Endothelial cell of umbilical vein (primary cell): ENCODE results near the gene ASB2. TPM values are rescaled to one million over a fixed set of nuclear protein-coding genes. Genes with fewer than 3 reads are reported as not detected.

Experiments
- BruUV-seq: library from RNA; stranded (reverse); fragments of 400-500 nt; replicated peaks from 2 replicates; lab custom pipeline; 2021; lab: Mats Ljungman, UMichigan
- CTCF ChIA-PET: fragments of 300-600, 350-600 bp; sonication (Branson Sonifier 250); formaldehyde crosslinking; loops from one replicate; lab custom pipeline; 2021; ENCODE audit warnings: antibody characterized with exemption, inconsistent platforms; lab: Charles Lee
- POLR2A ChIA-PET: fragments of 300-600, 350-600 bp; sonication (Branson Sonifier 250); formaldehyde crosslinking; loops from one replicate; lab custom pipeline; 2021; ENCODE audit warnings: antibody characterized with exemption, inconsistent platforms; lab: Charles Lee
- DNase-seq: peaks from one replicate; pipeline ENCODE4 v3.0.0-alpha.2; 2011; ENCODE audit warnings: low read depth, low spot score
- FAIRE-seq: peaks from 2 replicates; lab custom pipeline; 2011; peaks lifted over from hg19 to GRCh38; lab: Jason Lieb, UNC
- H2AFZ ChIP-seq: 2 replicates; pipeline ENCODE4 v1.6.0; 2012; ENCODE audit warnings: low read depth, low read length, control low read depth, inconsistent platforms
- H3K27ac ChIP-seq: 2 replicates; pipeline ENCODE4 v1.5.1; 2011; ENCODE audit warnings: low read depth, mild to moderate bottlenecking, control low read depth, low read length, moderate library complexity; ENCODE audit not compliant: insufficient read depth
- H3K27me3 ChIP-seq, 2 experiments: 2 replicates each; pipeline versions ENCODE4 v1.6.0 to v1.6.1; 2011; ENCODE audit warnings: low read length in 2 of 2, mixed read lengths in 1 of 2; ENCODE audit not compliant: control insufficient read depth in 2 of 2, insufficient read depth in 2 of 2
- H3K36me3 ChIP-seq, 2 experiments: 2 replicates in 1 of 2; 3 replicates in 1 of 2; pipeline ENCODE4 v1.5.1; 2011; ENCODE audit warnings: low read length in 2 of 2, mild to moderate bottlenecking in 1 of 2, moderate library complexity in 1 of 2; ENCODE audit not compliant: control insufficient read depth in 2 of 2, insufficient read depth in 2 of 2; ENCODE audit errors: extremely low read depth in 1 of 2
- H3K4me1 ChIP-seq: 3 replicates; pipeline ENCODE4 v1.5.1; 2011; ENCODE audit warnings: mild to moderate bottlenecking, low read length; ENCODE audit not compliant: control insufficient read depth, insufficient read depth; ENCODE audit errors: extremely low read depth
- H3K4me2 ChIP-seq: 2 replicates; pipeline ENCODE4 v1.6.1; 2011; ENCODE audit warnings: low read length, control low read depth, mixed read lengths; ENCODE audit not compliant: insufficient read depth
- H3K4me3 ChIP-seq, 3 experiments: fragments of 200-600 bp in 1 of 3; sonication (generic), shearing (Covaris generic) in 1 of 3; replicated peaks in 1 of 3; 2 replicates each; pipeline ENCODE4 v1.5.1; 2011 to 2016; ENCODE audit warnings: control low read depth in 3 of 3, low read length in 3 of 3, mild to moderate bottlenecking in 2 of 3, inconsistent platforms in 1 of 3, low read depth in 1 of 3, moderate library complexity in 1 of 3; ENCODE audit not compliant: insufficient read depth in 1 of 3
- H3K79me2 ChIP-seq: 2 replicates; pipeline ENCODE4 v1.6.0; 2012; ENCODE audit warnings: low read length, inconsistent platforms; ENCODE audit not compliant: control insufficient read depth, insufficient read depth
- H3K9ac ChIP-seq: replicated peaks from 2 replicates; pipeline ENCODE3; 2011; ENCODE audit warnings: low read length, control low read depth; ENCODE audit not compliant: insufficient read depth; ENCODE audit errors: extremely low read depth
- H3K9me1 ChIP-seq: replicated peaks from 3 replicates; pipeline ENCODE4 v1.6.0; 2011; ENCODE audit warnings: mild to moderate bottlenecking, low read length; ENCODE audit not compliant: control insufficient read depth, insufficient read depth; ENCODE audit errors: extremely low read depth
- H3K9me3 ChIP-seq: replicated peaks from 2 replicates; pipeline ENCODE4 v1.5.1; 2012; ENCODE audit warnings: low read length, inconsistent platforms; ENCODE audit not compliant: control insufficient read depth, insufficient read depth
- H4K20me1 ChIP-seq: replicated peaks from 2 replicates; pipeline ENCODE3; 2011; ENCODE audit warnings: mild to moderate bottlenecking, low read length; ENCODE audit not compliant: control insufficient read depth, insufficient read depth; ENCODE audit errors: extremely low read depth
- CTCF ChIP-seq, 2 donors: IDR thresholded peaks; 1 replicate in 1 of 2; 2 replicates in 1 of 2; pipeline ENCODE4 v1.5.1; 2011; ENCODE audit warnings: low read length in 2 of 2, mild to moderate bottlenecking in 2 of 2, moderate library complexity in 2 of 2, control low read depth in 1 of 2, inconsistent platforms in 1 of 2, low read depth in 1 of 2; ENCODE audit not compliant: insufficient read depth in 1 of 2; ENCODE audit errors: extremely low read depth in 1 of 2
- EZH2 ChIP-seq: IDR thresholded peaks from 2 replicates; pipeline ENCODE4 v1.6.1; 2012; ENCODE audit warnings: borderline replicate concordance, low read depth, mild to moderate bottlenecking, moderate library complexity, low read length, inconsistent platforms; ENCODE audit not compliant: severe bottlenecking
- FOS ChIP-seq: IDR thresholded peaks from 2 replicates; pipeline ENCODE4 v1.6.1; 2011; ENCODE audit warnings: mild to moderate bottlenecking, low read length, moderate library complexity, borderline replicate concordance; ENCODE audit not compliant: insufficient read depth
- GATA2 ChIP-seq: IDR thresholded peaks from 2 replicates; pipeline ENCODE4 v1.7.0; 2011; ENCODE audit warnings: low read depth, mild to moderate bottlenecking, moderate library complexity, mixed read lengths, low read length; ENCODE audit not compliant: insufficient read length, insufficient read depth
- JUN ChIP-seq: IDR thresholded peaks from 2 replicates; pipeline ENCODE4 v1.6.1; 2011; ENCODE audit warnings: borderline replicate concordance, low read depth; ENCODE audit not compliant: insufficient read length, insufficient read depth
- MAX ChIP-seq: IDR thresholded peaks from 2 replicates; pipeline ENCODE4 v1.6.1; 2011; ENCODE audit not compliant: insufficient read depth, insufficient read length
- MYC ChIP-seq: IDR thresholded peaks from one replicate; pipeline ENCODE4 v1.6.1; 2011; ENCODE audit warnings: mild to moderate bottlenecking, low read depth, low read length
- POLR2A ChIP-seq: IDR thresholded peaks from 2 replicates; pipeline ENCODE4 v1.6.1; 2012; ENCODE audit warnings: low read depth, mild to moderate bottlenecking, control low read depth, low read length
- POLR2AphosphoS5 ChIP-seq: IDR thresholded peaks from 2 replicates; pipeline ENCODE4 v1.6.1; 2012; ENCODE audit warnings: low read depth, mild to moderate bottlenecking, control low read depth, low read length, moderate library complexity; ENCODE audit not compliant: insufficient read depth
- dilution Hi-C: fragments of 300-500 bp; cut with MboI; formaldehyde crosslinking; loops from one replicate; pipeline ENCODE4 v1.15.0; 2019; ENCODE audit warnings: low sequenced_read_pairs; ENCODE audit not compliant: extremely low pct_ligation_motif_present
- intact Hi-C: fragments of 100-400 bp; cut with micrococcal nuclease; formaldehyde crosslinking; loops from one replicate; pipeline ENCODE4 v1.10.0; 2022
- polyA plus RNA-seq, 4 experiments: library from polyadenylated mRNA; depleted of rRNA in 3 of 4; stranded (reverse) in 3 of 4; unstranded in 1 of 4; fragments of >200 nt; gene quantifications; 2 replicates each; pipeline versions ENCODE4 v1.2.1 to v1.2.3, GENCODE V29; 2011 to 2012; ENCODE audit warnings: missing spikeins in 1 of 4
- total RNA-seq: library from RNA; stranded (reverse); gene quantifications from 2 replicates; pipeline ENCODE4 v1.2.3, GENCODE V29; 2021

ASB2 gene
- total and polyA plus RNA-seq, 2 donors (not counting 3 experiments of a cell fraction or from before 2014, with no cell fraction given) = not detected

GRCh38 chr14:93997082-93997481 is 20.7 kb upstream of the ASB2 start, which contains the start of gene CCDC197:
CCDC197 (plus strand) TSS chr14:93997301; CDS start chr14:93998132, 831 bp downstream.
- H3K4me2 ChIP-seq = no peak within 1 kb of the TSS
- no peaks in the 10 kb centered on the region for H3K4me1 ChIP-seq
- H3K9me1 ChIP-seq = no peaks in the 10 kb centered on the region
- FAIRE-seq (no peak), DNase-seq (no peak)
- H4K20me1 ChIP-seq = no peaks in the 10 kb centered on the region
- no peaks in the 10 kb centered on the region for H3K36me3 ChIP-seq
- no peaks in the 10 kb centered on the region for H3K27me3 ChIP-seq
- TF ChIP-seq MAX (no peak), GATA2 (no peak), FOS (no peak), POLR2AphosphoS5 (no peak), EZH2 (no peak), JUN (no peak)
- ChIA-PET POLR2A (no interaction called here), CTCF (interaction anchor here (2.9 to 12.5 kb wide), 2 partner anchors 58 to 140 kb away, joined by 8 to 368 read pairs; no protein-coding TSS in a partner anchor)
- BruUV-seq = no TSS peak
- no peak within 1 kb of the TSS for H3K27ac ChIP-seq
- dilution Hi-C loops = no loop called here
- H3K4me3 ChIP-seq = no peak within 1 kb of the TSS
- H3K9ac ChIP-seq = no peak within 1 kb of the TSS
- H3K79me2 ChIP-seq = no peaks in the 10 kb centered on the region
- H2AFZ ChIP-seq = no peak within 1 kb of the TSS
- intact Hi-C loops = no loop called here
- H3K9me3 ChIP-seq = no peaks in the 10 kb centered on the region

- CTCF ChIA-PET = interaction anchor here (12.5 kb wide), 1 partner anchor 57 kb away, joined by 368 read pairs; no protein-coding TSS in a partner anchor
- no peak overlapping the region for H3K9ac ChIP-seq
- BruUV-seq = no TSS peak
These were observed 19.8 kb upstream of the ASB2 start for GRCh38 chr14:93996130-93996695.

More at GRCh38 chr14:93996130-93996695, 19.8 kb upstream of the ASB2 start:
- Histone ChIP-seq H4K20me1 (no peaks in the 10 kb centered on the region), H3K9me1 (no peaks in the 10 kb centered on the region), H3K36me3 (no peaks in the 10 kb centered on the region), H3K4me3 (no peak overlapping the region), H3K9me3 (no peaks in the 10 kb centered on the region), H3K27me3 (no peaks in the 10 kb centered on the region), H3K79me2 (no peaks in the 10 kb centered on the region), H3K4me2 (no peak overlapping the region), H3K27ac (no peak overlapping the region), H2AFZ (no peak overlapping the region), H3K4me1 (no peaks in the 10 kb centered on the region)
- intact Hi-C loops = no loop called here
- POLR2A ChIA-PET = no interaction called here
- DNase-seq = no peak
- dilution Hi-C loops = no loop called here
- TF ChIP-seq MYC (no peak), GATA2 (no peak), MAX (no peak), POLR2A (no peak), CTCF (IDR thresholded peaks at IDR 0.05; ENCODE audit: extremely low read depth in 1 of 2, insufficient read depth in 1 of 2, low read depth in 1 of 2, low read length in 2 of 2) (no peak), POLR2AphosphoS5 (no peak), FOS (no peak), EZH2 (no peak), JUN (no peak)
- no peak for FAIRE-seq
